ENCODE results near the gene CENPS. TPM values are rescaled to one million over a fixed set of nuclear protein-coding genes. Genes with fewer than 3 reads are reported as not detected.
A peak's percentile ranks its signal among the peaks of the same experiment; 100 is the strongest.

Gene CENPS
- total and polyA plus RNA-seq, 2 of the 8 experiments (the other 6 are each of a cell fraction or from before 2014, with no cell fraction given): 7.8 to 20.3 TPM

DNA sequence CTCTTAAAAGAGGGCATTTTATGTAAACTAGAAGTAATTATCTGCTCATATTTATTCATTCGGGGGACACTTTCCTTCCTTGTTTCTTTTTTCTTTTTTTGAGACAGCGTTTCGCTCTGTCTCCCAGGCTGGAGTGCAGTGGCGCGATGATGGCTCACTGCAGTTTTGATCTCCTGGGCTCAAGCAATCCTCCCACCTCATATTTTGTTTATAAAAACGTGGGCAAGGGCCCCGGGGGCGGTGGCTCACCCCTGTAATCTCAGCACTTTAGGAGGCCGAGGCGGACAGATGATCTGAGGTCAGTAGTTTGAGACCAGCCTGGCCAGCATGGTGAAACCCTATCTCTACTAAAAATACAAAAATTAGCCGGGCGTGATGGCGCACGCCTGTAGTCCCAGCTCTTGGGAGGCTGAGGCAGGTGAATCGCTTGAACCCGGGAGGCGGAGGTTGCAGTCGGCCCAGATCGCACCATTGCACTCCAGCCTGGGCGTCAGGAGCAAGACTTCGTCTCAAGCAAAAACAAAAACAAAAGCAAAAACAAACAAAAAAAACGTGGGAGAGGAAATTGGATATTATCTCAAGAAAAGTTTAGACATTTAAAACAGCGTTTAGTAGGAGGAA lies 43.0 kb downstream of the CENPS start:
- Histone ChIP-seq H2BK20ac (ENCODE audit: low read length) (no peak overlapping the region), H3K79me2 (ENCODE audit: control insufficient read depth in 1 of 2, insufficient read depth in 2 of 2, low read length in 2 of 2) (peaks cover 4 to 37% of the 10 kb centered on the region in 2 experiments; a peak in 3 of 4 replicates), H3K23ac (ENCODE audit: insufficient read length) (no peak overlapping the region), H3K9me3 (ENCODE audit: insufficient read depth in 2 of 2, low read depth in 1 of 2, low read length in 1 of 2) (no peaks in the 10 kb centered on the region), H2BK5ac (ENCODE audit: low read depth, low read length) (no peak overlapping the region), H2BK12ac (ENCODE audit: low read depth, low read length) (no peak overlapping the region), H3K14ac (ENCODE audit: insufficient read length) (no peak overlapping the region), H4K5ac (ENCODE audit: insufficient read length, low read depth, low read length) (no peak overlapping the region), H4K20me1 (replicated peaks in 1 of 2; ENCODE audit: control insufficient read depth in 1 of 2, insufficient read depth in 2 of 2, low read length in 2 of 2) (peaks cover 2 to 7% of the 10 kb centered on the region in 2 experiments), H3K4me2 (ENCODE audit: insufficient read depth in 1 of 2, low read depth in 2 of 2, low read length in 2 of 2) (peak overlapping the region in 1 of 2 experiments; percentile 80; a peak in 2 of 4 replicates), H4K8ac (ENCODE audit: extremely low read depth, insufficient read depth, low read length) (no peak overlapping the region), H2BK15ac (ENCODE audit: low read length) (no peak overlapping the region), H3K27me3 (replicated peaks in 1 of 4; ENCODE audit: control insufficient read depth in 3 of 4, extremely low read depth in 1 of 4, insufficient read depth in 3 of 4, low read length in 3 of 4) (no peaks in the 10 kb centered on the region), H2AFZ (ENCODE audit: low read length) (peak overlapping the region; percentile 99; the same call in 1 of the 2 replicates), H2BK120ac (replicated peaks; ENCODE audit: low read depth, low read length) (no peak overlapping the region), H3K36me3 (ENCODE audit: control insufficient read depth in 2 of 4, insufficient read depth in 4 of 4, low read length in 3 of 4) (peaks cover 2 to 13% (median 11%) of the 10 kb centered on the region in 4 experiments; a peak in 6 of 8 replicates), H3K23me2 (ENCODE audit: low read depth, low read length) (peaks cover 9% of the 10 kb centered on the region), H4K91ac (replicated peaks; ENCODE audit: insufficient read length, low read length) (no peak overlapping the region), H3K4ac (replicated peaks; ENCODE audit: insufficient read length, low read depth, low read length) (no peak overlapping the region), H3K9ac (replicated peaks in 1 of 4; ENCODE audit: extremely low read depth in 1 of 4, low read depth in 3 of 4, low read length in 3 of 4) (no peak overlapping the region), H3K56ac (replicated peaks; ENCODE audit: insufficient read length, low read depth, low read length) (no peak overlapping the region), H3K79me1 (ENCODE audit: low read depth, low read length) (0 out of 2 replicates have a peak, but pooled peaks cover 5% of the 10 kb centered on the region), H3K4me1 (replicated peaks in 1 of 4; ENCODE audit: control insufficient read depth in 3 of 4, insufficient read depth in 4 of 4, low read length in 3 of 4) (no peaks in the 10 kb centered on the region; a peak in 3 of 7 replicates), H3K4me3 (ENCODE audit: extremely low read depth in 1 of 4, insufficient read depth in 2 of 4, low read depth in 3 of 4, low read length in 4 of 4) (peak overlapping the region in 1 of 4 experiments; percentile 83; a peak in 2 of 8 replicates), H3K18ac (ENCODE audit: extremely low read depth, low read length) (no peak overlapping the region), H3K27ac (ENCODE audit: low read depth, low read length) (no peak overlapping the region), H2AK5ac (ENCODE audit: low read depth, low read length) (no peak overlapping the region)
- CTCF ChIA-PET (ENCODE audit: partially characterized antibody): no interaction called here
- DNase-seq (ENCODE audit: low read depth in 1 of 2, low spot score in 2 of 2) (no peak), FAIRE-seq (no peak)
- WGBS, 2 experiments (ENCODE audit: extremely low coverage in 1 of 2, insufficient coverage in 1 of 2, insufficient read length in 1 of 2, insufficient replicate concordance in 2 of 2, low coverage in 1 of 2, low lambda C conversion rate in 2 of 2, missing lambda C conversion rate in 1 of 2): 87% methylated on average over 23 of the region's 23 CpGs; no CpG with 5 or more reads in 1 of the 2 experiments
- POLR2A ChIA-PET (ENCODE audit: partially characterized antibody): interaction anchor here (0.6 to 5.1 kb wide), 7 partner anchors 17 to 77 kb away, joined by 3 to 67 read pairs (median 4); partner anchors contain the start of genes CENPS, CORT and PGD
- TF ChIP-seq KDM5A (IDR thresholded peaks at IDR 0.05; ENCODE audit: low read length) (no peak), CREB1 (IDR thresholded peaks at IDR 0.05) (no peak), EGR1 (IDR thresholded peaks at IDR 0.05; ENCODE audit: borderline replicate concordance, low read depth, low read length) (no peak), ASH2L (IDR thresholded peaks at IDR 0.05; ENCODE audit: low read length) (no peak), RXRA (IDR thresholded peaks at IDR 0.05; ENCODE audit: insufficient read depth, low read depth, low read length) (no peak), GTF2F1 (IDR thresholded peaks at IDR 0.05; ENCODE audit: borderline replicate concordance, low read depth, low read length) (no peak), TAF7 (optimal IDR thresholded peaks at IDR 0.05; ENCODE audit: borderline replicate concordance, low read depth, low read length) (no peak), SRF (IDR thresholded peaks at IDR 0.05; ENCODE audit: low read depth, low read length) (no peak), USF2 (IDR thresholded peaks at IDR 0.05; ENCODE audit: low read length) (no peak), TBP (IDR thresholded peaks at IDR 0.05; ENCODE audit: low read depth, low read length) (no peak), GABPA (IDR thresholded peaks at IDR 0.05; ENCODE audit: borderline replicate concordance, insufficient read depth, low read length) (no peak), SAP30 (IDR thresholded peaks at IDR 0.05; ENCODE audit: insufficient read depth, insufficient replicate concordance, low read length) (no peak)

Measured in H1 (cell line).